Bronchial smooth muscle cell (primary cell): Measurements from ENCODE around the gene FBXW12. TPM values are rescaled to one million over a fixed set of nuclear protein-coding genes. Genes with fewer than 3 reads are reported as not detected.

ENCODE experiments used
- total RNA-seq: library from RNA; depleted of rRNA; stranded (reverse); fragments of >200 nt; gene quantifications from 2 replicates; pipeline ENCODE4 v1.2.1, GENCODE V29; 2014

FBXW12 gene, protein sequence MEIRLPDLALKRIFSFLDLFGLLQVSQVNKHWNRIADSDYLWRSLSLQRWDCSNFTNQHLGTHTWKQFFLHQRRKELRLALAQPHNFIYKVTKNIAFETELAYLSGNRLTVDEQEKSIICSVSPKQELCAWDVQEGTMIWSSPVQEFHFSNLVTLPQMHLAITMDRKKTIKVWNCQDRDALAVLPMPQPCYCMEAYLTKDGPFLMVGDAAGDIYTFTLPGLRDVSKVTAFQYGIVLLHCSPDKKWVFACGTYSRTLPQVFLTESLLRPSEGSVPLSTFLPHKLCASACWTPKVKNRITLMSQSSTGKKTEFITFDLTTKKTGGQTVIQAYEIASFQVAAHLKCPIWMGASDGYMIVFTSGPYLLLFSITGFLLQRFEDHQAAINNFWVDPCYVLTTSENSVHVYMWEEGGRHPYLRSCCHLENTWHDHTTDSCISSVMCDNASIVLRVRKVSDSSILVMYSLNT
- total RNA-seq = not detected in 2 replicates

DNA sequence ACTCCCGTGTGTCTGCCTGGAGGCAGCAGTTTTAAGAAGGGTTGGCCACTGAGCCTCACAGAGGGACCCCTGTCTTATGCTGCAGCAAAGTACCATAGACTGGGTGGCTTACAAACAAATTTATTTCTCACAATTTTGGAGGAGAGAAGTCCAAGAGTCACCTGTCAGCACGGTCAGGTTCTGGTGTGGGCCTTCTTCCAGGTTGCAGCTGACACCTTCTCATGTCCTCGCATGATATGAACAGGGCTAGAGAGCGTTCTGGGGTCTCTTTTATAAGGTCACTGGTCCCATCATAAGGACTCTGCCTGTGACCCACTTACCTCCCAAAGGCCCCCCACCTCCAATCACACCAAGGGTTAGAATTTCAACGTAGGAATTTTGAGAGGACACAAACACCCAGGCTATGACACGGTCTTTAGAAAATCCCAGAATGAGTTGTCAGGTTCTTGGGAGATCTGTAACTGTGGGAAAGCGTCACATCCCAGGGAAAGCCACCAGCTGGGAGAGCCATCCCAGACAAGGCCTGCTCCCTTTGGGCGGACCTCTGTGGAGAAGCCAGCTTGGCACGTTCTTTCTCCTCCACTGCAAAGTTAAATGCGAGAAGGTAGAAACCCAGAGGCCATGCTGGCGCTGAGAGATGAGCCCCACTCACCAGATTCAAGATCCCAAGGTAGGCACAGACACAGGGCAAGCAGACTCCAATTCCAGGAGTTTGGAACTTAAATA, at the start of gene FBXW12:
Gene FBXW12 (plus strand): TSS at position 569 of the 726 bp plus-strand sequence. CDS start 549 bp downstream, outside the sequence.

DNA sequence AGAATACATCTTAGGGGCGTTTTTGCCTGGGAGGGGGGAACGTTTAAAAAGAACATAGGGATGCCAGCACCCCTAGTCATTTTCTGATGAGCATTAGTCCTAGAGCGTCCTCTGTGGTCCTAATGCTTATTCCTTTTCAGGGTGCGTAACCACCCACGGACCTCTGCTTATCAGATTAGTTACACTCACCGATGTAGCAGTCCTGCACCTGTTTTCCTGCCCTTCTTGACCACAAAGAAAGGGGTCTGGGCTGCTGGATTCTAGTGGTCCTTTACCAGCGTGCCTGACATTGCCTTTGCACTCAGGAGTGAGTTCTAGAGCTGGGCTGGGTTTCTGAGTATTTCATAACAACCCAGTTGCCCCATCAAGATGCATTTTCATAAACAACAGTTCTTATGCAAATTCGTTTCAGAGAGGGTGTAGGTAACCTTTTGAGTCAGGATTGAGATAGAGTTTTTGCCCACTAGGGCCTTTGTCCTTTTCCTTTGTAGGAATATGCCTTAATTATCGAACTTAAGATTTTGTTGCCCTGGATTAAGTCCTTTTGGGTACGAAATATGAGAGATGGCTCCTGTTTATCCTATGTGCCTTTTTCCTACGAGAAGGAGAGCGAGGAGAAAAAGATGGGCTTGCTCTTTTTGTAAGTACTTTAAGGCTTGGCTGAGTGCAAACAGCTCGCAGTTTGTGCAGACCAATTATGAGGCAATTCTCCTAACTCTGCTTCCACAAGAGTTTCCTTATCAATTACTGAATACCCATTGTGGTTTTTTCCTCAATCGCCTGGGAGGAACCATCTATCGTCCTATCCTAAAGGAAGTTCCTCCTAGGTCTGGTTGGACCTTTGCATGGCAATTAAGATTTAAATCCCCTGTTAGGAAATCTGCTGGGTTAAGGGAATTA, 38.4 kb upstream of the FBXW12 start, which contains the start of gene SPINK8:
Gene SPINK8 (minus strand): TSS at position 316 of the 900 bp plus-strand sequence. CDS start 5,320 bp downstream, outside the sequence.

DNA sequence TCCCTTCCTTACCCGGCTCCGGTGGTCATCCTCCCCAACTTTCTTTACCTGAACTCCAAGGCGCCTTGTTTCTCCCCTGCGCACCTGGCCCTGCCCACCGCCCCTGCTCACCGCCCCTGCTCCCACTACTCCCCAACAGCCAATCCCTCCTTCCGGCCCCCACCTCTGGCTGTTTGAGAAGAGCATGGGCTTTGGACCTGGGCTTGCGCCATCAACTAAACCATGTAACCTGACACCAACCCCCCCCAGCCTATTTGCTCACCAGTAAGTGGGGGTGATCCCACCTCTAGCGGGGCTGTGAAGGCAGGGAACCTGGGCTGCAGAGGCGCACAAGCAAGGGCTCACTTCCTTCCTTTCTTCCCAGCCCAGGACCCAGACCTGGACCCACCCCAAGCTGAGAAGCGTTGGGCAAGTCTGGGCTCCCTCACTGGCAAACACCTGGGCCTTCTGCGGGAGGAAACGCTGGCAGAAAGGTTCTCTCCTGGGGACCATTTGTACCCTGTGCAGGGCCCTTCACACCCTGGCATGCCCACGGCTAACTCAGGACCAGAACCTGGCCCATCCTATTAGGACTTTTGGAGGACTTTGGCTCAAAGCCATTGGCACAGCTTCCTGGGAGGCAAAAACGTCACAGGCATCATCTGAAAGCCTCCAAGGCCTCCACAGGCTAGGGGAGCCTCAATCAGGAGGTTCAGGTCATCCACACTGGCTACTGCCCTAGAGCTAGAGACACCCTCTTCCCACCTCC, 58.1 kb downstream of the FBXW12 start, which contains the start of gene PLXNB1:
Gene PLXNB1 (minus strand): TSS at position 127 of the 748 bp plus-strand sequence. CDS start 5,475 bp downstream, outside the sequence.

DNA sequence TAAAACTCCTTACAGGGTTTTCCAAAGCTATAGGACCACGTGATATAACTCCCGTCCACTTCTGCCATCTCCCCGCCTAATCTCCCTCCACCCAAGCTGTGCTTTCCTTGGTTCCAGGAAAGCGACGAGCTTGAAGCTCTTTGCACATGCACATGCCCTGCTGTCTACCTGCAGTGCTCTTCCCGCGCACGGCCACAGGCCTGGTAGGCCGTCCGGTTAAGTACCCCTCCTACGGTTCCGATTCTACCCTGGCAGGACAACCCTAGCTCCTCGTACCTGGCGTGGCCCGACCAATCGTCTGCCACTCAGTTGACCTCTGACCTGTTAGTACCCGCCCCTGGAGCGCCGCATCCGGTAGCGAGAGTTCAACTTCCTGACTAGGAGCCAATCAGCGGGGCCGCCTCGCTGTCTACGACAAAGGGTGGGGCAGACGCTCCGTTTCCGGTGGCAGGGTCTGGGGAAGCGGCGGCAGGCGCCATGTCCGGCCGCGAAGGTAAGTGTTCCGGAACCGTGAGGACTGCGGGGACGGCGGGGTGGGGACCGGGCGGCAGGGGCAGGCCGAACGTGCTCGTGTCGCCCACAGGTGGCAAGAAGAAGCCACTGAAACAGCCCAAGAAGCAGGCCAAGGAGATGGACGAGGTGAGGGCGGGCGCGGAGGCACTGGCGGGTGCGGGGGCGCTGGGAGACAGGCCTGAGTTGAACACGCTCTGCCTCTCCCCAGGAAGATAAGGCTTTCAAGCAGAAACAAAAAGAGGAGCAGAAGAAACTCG, 68.0 kb downstream of the FBXW12 start, which contains the start of the genes CCDC51 and TMA7:
Gene CCDC51 (minus strand): TSS at position 300 of the 770 bp plus-strand sequence. CDS start 4,991 bp downstream, outside the sequence.
Gene TMA7 (plus strand): TSS at position 438 of the 770 bp plus-strand sequence. CDS start 40 bp downstream, at position 478.

Other genes starting within 250 kb of the FBXW12 start
- 0.94 and 1.1 TPM in 2 replicates for gene CDC25A, start 183.8 kb upstream of the FBXW12 start, total RNA-seq
- gene CAMP, start 148.7 kb upstream of the FBXW12 start, total RNA-seq = 0.26 TPM in 1 of 2 replicates, not detected in the other
- 3.5 and 4.4 TPM in 2 replicates for gene ZNF589, start 131.1 kb upstream of the FBXW12 start, total RNA-seq
- 16.7 and 28.9 TPM in 2 replicates for gene NME6, start 70.9 kb upstream of the FBXW12 start, total RNA-seq
- gene SPINK8, start 38.6 kb upstream of the FBXW12 start, total RNA-seq = not detected in 2 replicates
- 42.6 and 57.5 TPM in 2 replicates for gene PLXNB1, start 57.9 kb downstream of the FBXW12 start, total RNA-seq
- gene CCDC51, start 67.9 kb downstream of the FBXW12 start, total RNA-seq = 36.0 and 43.8 TPM in 2 replicates
- gene TMA7, start 68.0 kb downstream of the FBXW12 start, total RNA-seq = 256 and 553 TPM in 2 replicates
- gene ATRIP, start 74.5 kb downstream of the FBXW12 start, total RNA-seq = 3.3 and 3.6 TPM in 2 replicates
- 91.1 and 113 TPM in 2 replicates for gene SHISA5, start 132.0 kb downstream of the FBXW12 start, total RNA-seq
- 4.9 and 5.7 TPM in 2 replicates for gene PFKFB4, start 184.6 kb downstream of the FBXW12 start, total RNA-seq
- 0.32 and 0.34 TPM in 2 replicates for gene UCN2, start 191.6 kb downstream of the FBXW12 start, total RNA-seq
- 27.0 and 27.6 TPM in 2 replicates for gene COL7A1, start 223.1 kb downstream of the FBXW12 start, total RNA-seq
- 294 and 307 TPM in 2 replicates for gene UQCRC1, start 237.4 kb downstream of the FBXW12 start, total RNA-seq
- not detected in 2 replicates for gene TMEM89, start 249.6 kb downstream of the FBXW12 start, total RNA-seq